Stimulated activated CD4-positive, alpha-beta T cell treated with anti-CD3 and anti-CD28 coated beads, Interleukin-2, amount 100 ng/mL, for 4 hours (primary cell): ENCODE results near the gene FNBP1L.
"Not testable (repeated sequence)": the region's sequence is repeated elsewhere in the genome, so short reads cannot be mapped to it uniquely, and the experiment has no call there.

Source experiments
- DNase-seq: peaks from one replicate; pipeline ENCODE4 v3.0.0-alpha.2; 2020; ENCODE audit warnings: low read depth

The FNBP1L gene

GRCh38 chr1:93532780-93533378 lies 85.0 kb downstream of the FNBP1L start:
- DNase-seq = no peak

GRCh38 chr1:93533677-93534076 lies 85.8 kb downstream of the FNBP1L start:
- DNase-seq = no peak

- no peak for DNase-seq
Measured at GRCh38 chr1:93537396-93537795, 89.5 kb downstream of the FNBP1L start.

- no peak for DNase-seq
Measured at GRCh38 chr1:93537924-93538323, 90.0 kb downstream of the FNBP1L start.

GRCh38 chr1:93541045-93541444 lies 93.1 kb downstream of the FNBP1L start:
- no peak for DNase-seq

- DNase-seq = no peak
Measured at GRCh38 chr1:93542398-93542797, 94.5 kb downstream of the FNBP1L start.

- DNase-seq = no peak
Measured at GRCh38 chr1:93546162-93546863, 98.4 kb downstream of the FNBP1L start.

GRCh38 chr1:93549131-93549530 lies 101.2 kb downstream of the FNBP1L start:
- DNase-seq = no peak

GRCh38 chr1:93549811-93550210 lies 101.9 kb downstream of the FNBP1L start:
- DNase-seq = no peak

- no peak for DNase-seq
Measured at GRCh38 chr1:93552741-93553455, 105.0 kb downstream of the FNBP1L start.

- DNase-seq = not testable (repeated sequence)
Measured at GRCh38 chr1:93553886-93554490, 106.1 kb downstream of the FNBP1L start.

GRCh38 chr1:93554883-93555872 lies 107.3 kb downstream of the FNBP1L start:
- no peak for DNase-seq

- DNase-seq = no peak
Measured at GRCh38 chr1:93556291-93556690, 108.4 kb downstream of the FNBP1L start.

- DNase-seq = no peak
Measured at GRCh38 chr1:93559045-93559444, 111.1 kb downstream of the FNBP1L start.

- no peak for DNase-seq
Measured at GRCh38 chr1:93559695-93560094, 111.8 kb downstream of the FNBP1L start.

- DNase-seq = no peak
Measured at GRCh38 chr1:93565496-93566206, 117.7 kb downstream of the FNBP1L start.

- DNase-seq = no peak
Measured at GRCh38 chr1:93566227-93566626, 118.3 kb downstream of the FNBP1L start.

GRCh38 chr1:93567255-93567918 lies 119.5 kb downstream of the FNBP1L start:
- DNase-seq = no peak

GRCh38 chr1:93569489-93569888 lies 121.6 kb downstream of the FNBP1L start:
- no peak for DNase-seq

- no peak for DNase-seq
Measured at GRCh38 chr1:93571623-93572310, 123.8 kb downstream of the FNBP1L start.
